ENCODE results near the gene ROR1.

The ROR1 gene

GRCh38 chr1:63991685-63992084, 217.9 kb downstream of the ROR1 start:
- H3K79me2 ChIP-seq (ENCODE audit: insufficient read depth, low read length) = no peaks in the 10 kb centered on the region
- no peaks in the 10 kb centered on the region for H3K4me1 ChIP-seq (ENCODE audit: insufficient read depth, low read length)
- DNase-seq = no peak
- ATAC-seq (ENCODE audit: insufficient read depth, low read depth) = no peak
- H2AFZ ChIP-seq (ENCODE audit: low read depth, low read length) = no peak overlapping the region
- H4K20me1 ChIP-seq (ENCODE audit: insufficient read depth, low read length) = no peaks in the 10 kb centered on the region
- H3K9ac ChIP-seq (ENCODE audit: low read depth, low read length) = no peak overlapping the region
- H3K4me2 ChIP-seq (ENCODE audit: insufficient read depth, low read length) = no peak overlapping the region
- no peaks in the 10 kb centered on the region for H3K36me3 ChIP-seq (ENCODE audit: insufficient read depth, low read length)
- H3K27me3 ChIP-seq (ENCODE audit: insufficient read depth, low read length, poor library complexity) = no peaks in the 10 kb centered on the region
- H3K27ac ChIP-seq (ENCODE audit: low read length) = no peak overlapping the region
- H3K9me3 ChIP-seq (ENCODE audit: insufficient read depth, low read length, severe bottlenecking) = no peaks in the 10 kb centered on the region
- no peak overlapping the region for H3K4me3 ChIP-seq (ENCODE audit: low read depth in 1 of 2, low read length in 2 of 2)
- no peak for TF ChIP-seq EZH2 (IDR thresholded peaks at IDR 0.05; ENCODE audit: borderline replicate concordance, low read depth, low read length, severe bottlenecking)
- TF ChIP-seq, protein P1, sequence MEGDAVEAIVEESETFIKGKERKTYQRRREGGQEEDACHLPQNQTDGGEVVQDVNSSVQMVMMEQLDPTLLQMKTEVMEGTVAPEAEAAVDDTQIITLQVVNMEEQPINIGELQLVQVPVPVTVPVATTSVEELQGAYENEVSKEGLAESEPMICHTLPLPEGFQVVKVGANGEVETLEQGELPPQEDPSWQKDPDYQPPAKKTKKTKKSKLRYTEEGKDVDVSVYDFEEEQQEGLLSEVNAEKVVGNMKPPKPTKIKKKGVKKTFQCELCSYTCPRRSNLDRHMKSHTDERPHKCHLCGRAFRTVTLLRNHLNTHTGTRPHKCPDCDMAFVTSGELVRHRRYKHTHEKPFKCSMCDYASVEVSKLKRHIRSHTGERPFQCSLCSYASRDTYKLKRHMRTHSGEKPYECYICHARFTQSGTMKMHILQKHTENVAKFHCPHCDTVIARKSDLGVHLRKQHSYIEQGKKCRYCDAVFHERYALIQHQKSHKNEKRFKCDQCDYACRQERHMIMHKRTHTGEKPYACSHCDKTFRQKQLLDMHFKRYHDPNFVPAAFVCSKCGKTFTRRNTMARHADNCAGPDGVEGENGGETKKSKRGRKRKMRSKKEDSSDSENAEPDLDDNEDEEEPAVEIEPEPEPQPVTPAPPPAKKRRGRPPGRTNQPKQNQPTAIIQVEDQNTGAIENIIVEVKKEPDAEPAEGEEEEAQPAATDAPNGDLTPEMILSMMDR (IDR thresholded peaks at IDR 0.05; ENCODE audit: borderline replicate concordance, extremely low read depth, low read length, poor library complexity, severe bottlenecking) = no peak

GRCh38 chr1:64000021-64000420, 226.2 kb downstream of the ROR1 start:
- DNase-seq (no peak), ATAC-seq (ENCODE audit: insufficient read depth, low read depth) (no peak)
- H3K79me2 ChIP-seq (ENCODE audit: insufficient read depth, low read length) = no peaks in the 10 kb centered on the region
- TF ChIP-seq, protein P1 (IDR thresholded peaks at IDR 0.05; ENCODE audit: borderline replicate concordance, extremely low read depth, low read length, poor library complexity, severe bottlenecking) = no peak
- TF ChIP-seq EZH2 (IDR thresholded peaks at IDR 0.05; ENCODE audit: borderline replicate concordance, low read depth, low read length, severe bottlenecking) = no peak
- no peak overlapping the region for H3K27ac ChIP-seq (ENCODE audit: low read length)
- H3K9me3 ChIP-seq (ENCODE audit: insufficient read depth, low read length, severe bottlenecking) = no peaks in the 10 kb centered on the region
- H4K20me1 ChIP-seq (ENCODE audit: insufficient read depth, low read length) = no peaks in the 10 kb centered on the region
- no peaks in the 10 kb centered on the region for H3K36me3 ChIP-seq (ENCODE audit: insufficient read depth, low read length)
- no peak overlapping the region for H3K9ac ChIP-seq (ENCODE audit: low read depth, low read length)
- no peak overlapping the region for H2AFZ ChIP-seq (ENCODE audit: low read depth, low read length)
- no peak overlapping the region for H3K4me3 ChIP-seq (ENCODE audit: low read depth in 1 of 2, low read length in 2 of 2)
- H3K27me3 ChIP-seq (ENCODE audit: insufficient read depth, low read length, poor library complexity) = no peaks in the 10 kb centered on the region
- H3K4me1 ChIP-seq (ENCODE audit: insufficient read depth, low read length) = no peaks in the 10 kb centered on the region
- no peak overlapping the region for H3K4me2 ChIP-seq (ENCODE audit: insufficient read depth, low read length)

GRCh38 chr1:64001038-64001437, 227.2 kb downstream of the ROR1 start:
- H3K79me2 ChIP-seq (ENCODE audit: insufficient read depth, low read length) = no peaks in the 10 kb centered on the region
- TF ChIP-seq EZH2 (IDR thresholded peaks at IDR 0.05; ENCODE audit: borderline replicate concordance, low read depth, low read length, severe bottlenecking) = no peak
- TF ChIP-seq, protein P1 (IDR thresholded peaks at IDR 0.05; ENCODE audit: borderline replicate concordance, extremely low read depth, low read length, poor library complexity, severe bottlenecking) = no peak

More at GRCh38 chr1:64001038-64001437, 227.2 kb downstream of the ROR1 start:
- Histone ChIP-seq H3K4me3 (ENCODE audit: low read depth in 1 of 2, low read length in 2 of 2) (no peak overlapping the region), H3K27ac (ENCODE audit: low read length) (no peak overlapping the region), H3K36me3 (ENCODE audit: insufficient read depth, low read length) (no peaks in the 10 kb centered on the region), H3K4me2 (ENCODE audit: insufficient read depth, low read length) (no peak overlapping the region), H2AFZ (ENCODE audit: low read depth, low read length) (no peak overlapping the region), H4K20me1 (ENCODE audit: insufficient read depth, low read length) (no peaks in the 10 kb centered on the region), H3K9me3 (ENCODE audit: insufficient read depth, low read length, severe bottlenecking) (no peaks in the 10 kb centered on the region), H3K27me3 (ENCODE audit: insufficient read depth, low read length, poor library complexity) (no peaks in the 10 kb centered on the region), H3K9ac (ENCODE audit: low read depth, low read length) (no peak overlapping the region), H3K4me1 (ENCODE audit: insufficient read depth, low read length) (no peaks in the 10 kb centered on the region)
- DNase-seq (no peak), ATAC-seq (ENCODE audit: insufficient read depth, low read depth) (no peak)
